Ishikawa (cell line): Measurements from ENCODE around the gene ZCCHC14.

Experiments used
- CEBPB ChIP-seq: IDR thresholded peaks from 2 replicates; pipeline ENCODE4 v1.6.1; 2012
- CREB1 ChIP-seq: IDR thresholded peaks from 2 replicates; pipeline ENCODE4 v1.6.1; 2012; ENCODE audit warnings: low read depth
- EGR1 ChIP-seq: IDR thresholded peaks from 2 replicates; pipeline ENCODE4 v1.6.1; 2012
- EP300 ChIP-seq: IDR thresholded peaks from 2 replicates; pipeline ENCODE4 v1.6.1; 2012; ENCODE audit warnings: borderline replicate concordance
- FOXM1 ChIP-seq: IDR thresholded peaks from 2 replicates; pipeline ENCODE4 v1.6.1; 2012; ENCODE audit warnings: low read depth, borderline replicate concordance
- NFIC ChIP-seq: IDR thresholded peaks from 2 replicates; pipeline ENCODE4 v1.6.1; 2012
- RAD21 ChIP-seq: IDR thresholded peaks from 2 replicates; pipeline ENCODE4 v1.6.1; 2012; ENCODE audit warnings: low read depth
- TAF1 ChIP-seq: IDR thresholded peaks from 2 replicates; pipeline ENCODE4 v1.6.1; 2012; ENCODE audit warnings: low read depth, mild to moderate bottlenecking
- TCF12 ChIP-seq: IDR thresholded peaks from 2 replicates; pipeline ENCODE4 v1.6.1; 2012; ENCODE audit warnings: low read depth
- TEAD4 ChIP-seq: IDR thresholded peaks from 2 replicates; pipeline ENCODE4 v1.6.1; 2012
- YY1 ChIP-seq: IDR thresholded peaks from 2 replicates; pipeline ENCODE4 v1.6.1; 2012; ENCODE audit warnings: low read depth
- ZBTB7A ChIP-seq: IDR thresholded peaks from 2 replicates; pipeline ENCODE4 v1.6.1; 2012; ENCODE audit warnings: low read depth
- TF ChIP-seq, protein P1 (sequence below): IDR thresholded peaks from 2 replicates; pipeline ENCODE4 v1.6.1; 2012; ENCODE audit warnings: low read depth, mild to moderate bottlenecking
- TF ChIP-seq, protein P2 (sequence below): IDR thresholded peaks from 2 replicates; pipeline ENCODE4 v1.6.1; 2012
- TF ChIP-seq, protein P3 (sequence below): IDR thresholded peaks from 2 replicates; pipeline ENCODE4 v1.6.1; 2012

ZCCHC14 gene

DNA sequence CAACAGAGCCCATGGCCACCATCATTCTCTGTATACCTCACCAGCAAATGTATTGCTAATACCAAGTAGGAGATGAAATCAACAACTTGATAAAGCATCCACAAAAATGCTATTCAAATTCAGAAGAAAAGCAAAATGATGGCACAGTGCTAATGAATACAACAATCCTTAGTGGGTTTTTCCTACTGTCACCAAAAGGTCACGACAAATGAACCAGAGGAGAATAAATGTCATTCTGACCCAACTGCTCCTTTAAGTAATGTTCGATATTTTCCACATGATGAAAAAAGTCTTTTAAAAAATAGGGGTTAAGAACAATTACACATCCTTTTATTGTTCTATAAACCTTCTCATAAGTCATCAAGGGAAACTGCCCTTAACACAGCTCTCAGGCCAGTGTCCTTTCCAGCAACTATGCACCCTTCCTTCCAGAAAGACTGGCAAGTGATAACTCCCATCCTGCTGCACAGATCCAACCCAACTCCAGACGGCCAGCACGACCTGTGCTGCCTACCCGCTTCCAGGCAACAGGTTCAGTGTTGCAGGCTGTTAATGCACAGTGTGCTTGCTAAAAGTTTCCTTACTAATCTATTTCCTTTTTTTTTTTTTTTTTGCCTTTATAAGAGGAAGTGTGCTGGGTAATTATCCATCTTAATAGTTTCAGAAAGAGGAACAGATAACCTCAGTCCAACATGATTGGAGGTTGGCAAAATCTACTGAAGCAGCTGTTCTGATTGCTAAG, 124.6 kb downstream of the ZCCHC14 start:
- no peak for TF ChIP-seq TCF12
- no peak for TF ChIP-seq RAD21
- no peak for TF ChIP-seq FOXM1
- no peak for TF ChIP-seq CEBPB
- no peak for TF ChIP-seq TEAD4

DNA sequence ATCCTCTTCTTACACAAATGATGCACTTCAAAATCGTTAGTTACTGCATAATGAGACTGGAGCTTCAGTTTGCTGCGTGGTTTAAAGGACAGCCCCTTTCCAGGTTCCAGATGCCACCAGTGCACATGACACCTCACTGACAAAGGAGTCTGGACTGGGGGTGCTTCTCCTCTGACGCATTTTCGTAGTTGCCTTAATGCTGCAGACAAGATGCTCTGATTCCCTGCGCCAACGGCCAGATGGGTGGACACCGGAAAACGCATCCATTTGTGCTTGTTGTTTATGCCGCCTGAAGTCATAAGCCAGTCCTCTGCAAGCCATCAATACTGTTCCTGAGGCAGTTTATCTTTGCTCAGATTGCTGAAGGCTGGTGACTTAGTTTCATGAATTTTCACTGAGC, 125.3 kb downstream of the ZCCHC14 start:
- no peak for TF ChIP-seq TAF1
- TF ChIP-seq EP300: no peak
- TF ChIP-seq, protein P1, sequence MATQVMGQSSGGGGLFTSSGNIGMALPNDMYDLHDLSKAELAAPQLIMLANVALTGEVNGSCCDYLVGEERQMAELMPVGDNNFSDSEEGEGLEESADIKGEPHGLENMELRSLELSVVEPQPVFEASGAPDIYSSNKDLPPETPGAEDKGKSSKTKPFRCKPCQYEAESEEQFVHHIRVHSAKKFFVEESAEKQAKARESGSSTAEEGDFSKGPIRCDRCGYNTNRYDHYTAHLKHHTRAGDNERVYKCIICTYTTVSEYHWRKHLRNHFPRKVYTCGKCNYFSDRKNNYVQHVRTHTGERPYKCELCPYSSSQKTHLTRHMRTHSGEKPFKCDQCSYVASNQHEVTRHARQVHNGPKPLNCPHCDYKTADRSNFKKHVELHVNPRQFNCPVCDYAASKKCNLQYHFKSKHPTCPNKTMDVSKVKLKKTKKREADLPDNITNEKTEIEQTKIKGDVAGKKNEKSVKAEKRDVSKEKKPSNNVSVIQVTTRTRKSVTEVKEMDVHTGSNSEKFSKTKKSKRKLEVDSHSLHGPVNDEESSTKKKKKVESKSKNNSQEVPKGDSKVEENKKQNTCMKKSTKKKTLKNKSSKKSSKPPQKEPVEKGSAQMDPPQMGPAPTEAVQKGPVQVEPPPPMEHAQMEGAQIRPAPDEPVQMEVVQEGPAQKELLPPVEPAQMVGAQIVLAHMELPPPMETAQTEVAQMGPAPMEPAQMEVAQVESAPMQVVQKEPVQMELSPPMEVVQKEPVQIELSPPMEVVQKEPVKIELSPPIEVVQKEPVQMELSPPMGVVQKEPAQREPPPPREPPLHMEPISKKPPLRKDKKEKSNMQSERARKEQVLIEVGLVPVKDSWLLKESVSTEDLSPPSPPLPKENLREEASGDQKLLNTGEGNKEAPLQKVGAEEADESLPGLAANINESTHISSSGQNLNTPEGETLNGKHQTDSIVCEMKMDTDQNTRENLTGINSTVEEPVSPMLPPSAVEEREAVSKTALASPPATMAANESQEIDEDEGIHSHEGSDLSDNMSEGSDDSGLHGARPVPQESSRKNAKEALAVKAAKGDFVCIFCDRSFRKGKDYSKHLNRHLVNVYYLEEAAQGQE: no peak
- TF ChIP-seq NFIC: no peak
- TF ChIP-seq FOXM1: no peak
- no peak for TF ChIP-seq ZBTB7A
- no peak for TF ChIP-seq TCF12
- no peak for TF ChIP-seq EGR1
- no peak for TF ChIP-seq CEBPB
- TF ChIP-seq, protein P2, sequence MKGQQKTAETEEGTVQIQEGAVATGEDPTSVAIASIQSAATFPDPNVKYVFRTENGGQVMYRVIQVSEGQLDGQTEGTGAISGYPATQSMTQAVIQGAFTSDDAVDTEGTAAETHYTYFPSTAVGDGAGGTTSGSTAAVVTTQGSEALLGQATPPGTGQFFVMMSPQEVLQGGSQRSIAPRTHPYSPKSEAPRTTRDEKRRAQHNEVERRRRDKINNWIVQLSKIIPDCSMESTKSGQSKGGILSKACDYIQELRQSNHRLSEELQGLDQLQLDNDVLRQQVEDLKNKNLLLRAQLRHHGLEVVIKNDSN: no peak
- TF ChIP-seq YY1: no peak
- TF ChIP-seq CREB1: no peak
- TF ChIP-seq, protein P3, sequence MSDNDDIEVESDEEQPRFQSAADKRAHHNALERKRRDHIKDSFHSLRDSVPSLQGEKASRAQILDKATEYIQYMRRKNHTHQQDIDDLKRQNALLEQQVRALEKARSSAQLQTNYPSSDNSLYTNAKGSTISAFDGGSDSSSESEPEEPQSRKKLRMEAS: no peak
- TF ChIP-seq RAD21: no peak
- no peak for TF ChIP-seq TEAD4

DNA sequence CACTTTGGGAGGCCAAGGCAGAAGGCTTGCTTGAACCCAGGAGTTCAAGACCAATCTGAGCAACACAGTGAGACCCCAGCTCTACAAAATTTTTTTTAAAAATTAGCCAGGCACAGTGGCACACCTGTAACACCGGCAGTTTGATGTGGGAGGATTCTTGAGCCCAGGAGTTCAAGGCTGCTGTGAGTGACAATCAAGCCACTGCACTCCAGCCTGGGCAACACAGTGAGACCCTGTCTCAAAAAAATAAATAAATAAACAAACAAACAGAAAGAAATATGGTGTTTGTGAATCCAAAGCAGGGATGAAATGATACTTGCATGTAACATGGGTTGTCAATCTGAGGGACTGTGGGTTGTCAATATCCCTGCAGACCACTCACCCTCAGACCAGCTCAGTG, 125.9 kb downstream of the ZCCHC14 start:
- no peak for TF ChIP-seq EP300
- TF ChIP-seq, protein P2: no peak
- TF ChIP-seq CEBPB: no peak
- no peak for TF ChIP-seq RAD21
- no peak for TF ChIP-seq CREB1
- TF ChIP-seq TEAD4: no peak
- TF ChIP-seq TAF1: no peak
- no peak for TF ChIP-seq FOXM1
- TF ChIP-seq, protein P1: no peak
- TF ChIP-seq, protein P3: no peak
- TF ChIP-seq EGR1: no peak

DNA sequence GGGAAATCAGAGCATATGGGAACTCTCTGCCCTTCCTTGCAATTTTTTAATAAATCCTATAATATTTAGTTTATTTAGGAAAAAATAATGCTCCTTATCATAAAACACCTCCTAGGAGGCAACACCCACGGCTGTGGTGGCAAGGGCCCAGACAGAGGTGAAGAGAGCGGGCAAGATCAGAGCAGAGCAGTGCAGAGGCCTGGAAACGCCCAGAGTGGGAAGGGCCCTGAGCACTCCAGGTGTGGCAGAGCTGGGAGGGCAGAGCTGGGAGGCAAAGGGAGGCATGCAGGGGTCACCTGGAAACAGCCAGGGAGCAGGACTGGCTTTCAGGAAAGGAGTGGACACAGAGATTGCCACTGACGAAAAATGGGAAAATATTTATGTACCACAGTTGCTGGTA, 126.5 kb downstream of the ZCCHC14 start:
- TF ChIP-seq RAD21: no peak
- TF ChIP-seq TCF12: no peak
- no peak for TF ChIP-seq NFIC
- TF ChIP-seq CREB1: no peak
- TF ChIP-seq TEAD4: no peak
- no peak for TF ChIP-seq TAF1
- TF ChIP-seq ZBTB7A: no peak
- no peak for TF ChIP-seq EP300
- TF ChIP-seq, protein P2: no peak
- TF ChIP-seq CEBPB: no peak
- TF ChIP-seq, protein P1: no peak
- TF ChIP-seq EGR1: no peak
